Superior temporal gyrus (tissue), 1 donor: ENCODE data around the gene GPATCH4.
A peak's percentile ranks its signal among the peaks of the same experiment; 100 is the strongest.
"Not testable (repeated sequence)": the region's sequence is repeated elsewhere in the genome, so short reads cannot be mapped to it uniquely, and the experiment has no call there.

ENCODE experiments used
- DNase-seq: peaks from one replicate; pipeline ENCODE4 v3.0.0-alpha.2; 2016; ENCODE audit errors: extremely low spot score

GPATCH4 gene

DNA sequence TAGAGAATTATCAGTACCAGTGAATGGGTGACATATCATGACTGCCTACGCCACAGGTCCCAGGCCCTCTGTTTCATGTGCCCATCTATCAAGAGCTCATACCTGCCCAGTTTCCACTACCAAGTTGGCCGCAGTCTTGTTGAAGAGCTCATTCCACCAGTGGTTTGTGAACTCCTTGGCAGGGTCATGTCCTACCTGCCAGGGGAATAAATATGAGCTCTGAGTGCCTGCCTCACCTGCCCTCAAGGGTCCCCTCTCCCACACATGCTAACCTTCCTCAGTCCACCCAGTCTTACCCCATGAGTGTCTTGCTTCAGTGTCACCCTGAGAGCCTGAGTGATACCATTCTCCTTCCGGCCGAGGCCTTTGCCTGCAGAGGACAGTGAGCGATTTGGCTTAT lies 3.2 kb downstream of the GPATCH4 start:
- DNase-seq, result no peak

DNA sequence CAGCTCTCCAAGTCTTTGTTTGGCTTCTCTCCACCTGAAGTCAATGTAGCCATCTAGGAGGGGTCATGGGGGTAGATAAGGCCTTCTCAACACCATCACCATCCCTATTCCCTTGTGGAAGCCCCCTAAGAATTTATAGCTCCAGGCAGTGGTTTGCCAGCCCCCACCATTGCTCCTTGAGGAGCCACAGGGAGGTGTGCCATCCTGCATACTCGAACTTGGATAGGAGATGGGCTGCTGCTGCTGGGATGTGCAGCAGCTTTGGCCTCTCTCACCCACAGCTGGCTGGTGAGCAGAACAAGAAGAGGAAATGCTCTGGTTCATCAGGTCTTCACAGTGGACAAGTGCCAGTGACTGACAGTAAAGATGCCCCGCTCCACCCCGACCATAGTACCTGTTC lies 4.9 kb downstream of the GPATCH4 start:
- DNase-seq, result no peak

DNA sequence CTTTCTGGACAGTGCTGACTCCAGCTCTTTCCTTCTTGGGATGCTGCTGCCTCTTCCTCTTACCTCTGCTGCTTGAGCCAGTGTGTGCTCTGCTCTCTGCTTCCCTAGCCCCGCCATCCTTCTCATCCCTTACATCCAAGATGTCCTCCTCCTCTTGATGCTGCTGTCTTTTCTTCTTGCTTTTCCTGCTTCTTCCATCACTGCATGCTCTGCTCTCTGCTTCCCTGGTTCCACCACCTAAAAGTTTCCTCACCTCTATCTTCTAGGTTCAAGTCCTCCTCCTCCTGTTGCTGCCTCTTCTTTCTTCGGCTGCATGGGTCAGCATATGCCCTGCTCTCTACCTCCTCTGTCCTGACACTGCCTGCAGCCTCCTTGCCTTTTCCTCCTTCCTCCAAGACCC lies 6.3 kb downstream of the GPATCH4 start:
- DNase-seq, result no peak

DNA sequence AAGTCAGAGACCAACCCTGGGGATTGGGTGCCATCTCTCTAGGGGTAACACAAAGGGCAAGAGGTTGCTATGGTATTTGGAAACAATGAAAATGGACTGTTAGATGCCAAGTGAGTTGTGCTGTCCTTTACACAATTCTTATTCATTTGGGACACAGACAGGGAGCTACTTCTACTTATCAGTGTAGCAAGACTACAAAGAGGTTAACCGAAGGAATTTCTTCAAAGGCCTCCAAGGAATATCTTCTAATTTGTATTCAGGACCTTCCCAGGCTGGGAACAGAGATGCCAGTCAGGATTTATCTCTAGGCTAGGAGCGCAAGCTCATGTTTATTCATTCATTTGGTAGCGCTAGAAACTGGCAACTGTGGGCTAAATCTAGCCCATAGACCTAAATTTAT lies 7.1 kb downstream of the GPATCH4 start:
- peak; percentile 38 for DNase-seq

DNA sequence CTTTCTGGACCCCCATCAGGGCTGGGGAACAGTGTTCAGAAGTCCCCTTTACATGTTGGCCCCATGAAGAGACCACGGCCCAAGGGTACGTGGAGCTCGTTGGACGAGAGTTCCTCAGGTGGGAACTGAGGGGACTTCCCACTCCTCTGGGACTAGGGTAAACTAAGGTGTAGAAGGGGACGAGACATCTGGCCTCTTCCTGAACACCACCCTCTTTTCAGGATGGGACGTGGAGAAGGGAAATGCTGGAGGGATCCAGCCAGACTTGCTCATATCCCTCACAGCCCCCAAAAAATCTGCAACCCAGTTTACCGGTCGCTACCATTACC lies 7.7 kb downstream of the GPATCH4 start:
- no peak for DNase-seq

DNA sequence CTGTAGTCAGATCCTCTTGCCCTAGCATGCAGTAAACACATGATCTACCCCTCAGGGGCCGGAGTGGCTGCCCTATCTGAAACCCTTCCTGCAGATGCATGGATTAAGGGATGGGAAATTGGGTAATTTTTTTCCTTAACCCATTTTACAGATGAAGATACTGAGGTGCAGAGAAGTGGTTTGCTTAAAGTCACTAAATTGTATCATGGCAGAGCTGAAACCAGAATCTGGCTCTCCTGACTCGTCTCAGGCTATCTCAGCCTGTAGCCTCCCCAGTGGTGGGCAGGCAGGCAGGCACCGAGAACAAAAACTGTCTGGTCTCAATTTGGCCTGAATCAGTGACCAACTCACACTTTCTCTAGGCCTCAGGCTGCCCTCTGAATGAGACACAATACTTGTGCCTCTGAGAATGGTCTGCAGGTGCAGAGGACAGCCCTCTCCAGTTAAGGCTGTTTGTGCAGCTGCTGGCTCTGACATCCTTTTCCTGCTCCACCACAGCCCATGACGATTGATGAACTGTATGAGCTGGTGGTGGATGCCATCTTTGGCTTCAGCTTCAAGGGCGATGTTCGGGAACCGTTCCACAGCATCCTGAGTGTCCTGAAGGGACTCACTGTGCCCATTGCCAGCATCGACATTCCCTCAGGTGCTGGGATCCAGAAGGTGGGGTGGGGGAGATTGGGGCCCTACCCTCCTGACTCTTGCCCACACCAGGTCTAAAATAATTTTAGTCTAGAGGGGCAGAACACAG lies 8.2 kb downstream of the GPATCH4 start:
- no peak for DNase-seq

DNA sequence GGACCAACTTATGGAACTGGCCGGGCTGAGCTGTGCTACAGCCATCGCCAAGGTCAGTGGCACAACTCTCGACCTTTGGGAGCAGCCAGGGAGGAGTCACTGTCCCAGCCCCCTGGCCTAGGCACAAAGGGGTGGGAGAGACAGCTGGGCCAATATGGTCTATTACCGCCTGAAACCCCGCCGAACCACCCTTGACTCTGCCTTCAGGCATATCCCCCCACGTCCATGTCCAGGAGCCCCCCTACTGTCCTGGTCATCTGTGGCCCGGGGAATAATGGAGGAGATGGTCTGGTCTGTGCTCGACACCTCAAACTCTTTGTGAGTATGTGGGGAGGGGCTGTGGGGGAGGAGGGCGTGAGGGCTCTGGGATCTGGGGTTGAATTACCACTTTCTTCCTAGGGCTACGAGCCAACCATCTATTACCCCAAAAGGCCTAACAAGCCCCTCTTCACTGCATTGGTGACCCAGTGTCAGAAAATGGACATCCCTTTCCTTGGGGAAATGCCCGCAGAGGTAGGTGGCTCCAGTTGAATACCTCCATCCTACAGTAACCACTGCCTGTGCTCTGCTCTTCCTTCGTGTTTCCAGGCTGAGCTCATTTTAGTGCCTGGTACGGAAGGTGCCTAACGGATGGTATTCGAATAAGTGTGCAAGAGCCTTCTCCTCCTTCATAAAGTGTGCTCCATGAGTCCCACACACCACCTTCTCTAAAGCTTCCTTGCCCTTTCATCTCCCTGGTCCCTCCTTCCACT lies 8.9 kb downstream of the GPATCH4 start:
- no peak for DNase-seq

DNA sequence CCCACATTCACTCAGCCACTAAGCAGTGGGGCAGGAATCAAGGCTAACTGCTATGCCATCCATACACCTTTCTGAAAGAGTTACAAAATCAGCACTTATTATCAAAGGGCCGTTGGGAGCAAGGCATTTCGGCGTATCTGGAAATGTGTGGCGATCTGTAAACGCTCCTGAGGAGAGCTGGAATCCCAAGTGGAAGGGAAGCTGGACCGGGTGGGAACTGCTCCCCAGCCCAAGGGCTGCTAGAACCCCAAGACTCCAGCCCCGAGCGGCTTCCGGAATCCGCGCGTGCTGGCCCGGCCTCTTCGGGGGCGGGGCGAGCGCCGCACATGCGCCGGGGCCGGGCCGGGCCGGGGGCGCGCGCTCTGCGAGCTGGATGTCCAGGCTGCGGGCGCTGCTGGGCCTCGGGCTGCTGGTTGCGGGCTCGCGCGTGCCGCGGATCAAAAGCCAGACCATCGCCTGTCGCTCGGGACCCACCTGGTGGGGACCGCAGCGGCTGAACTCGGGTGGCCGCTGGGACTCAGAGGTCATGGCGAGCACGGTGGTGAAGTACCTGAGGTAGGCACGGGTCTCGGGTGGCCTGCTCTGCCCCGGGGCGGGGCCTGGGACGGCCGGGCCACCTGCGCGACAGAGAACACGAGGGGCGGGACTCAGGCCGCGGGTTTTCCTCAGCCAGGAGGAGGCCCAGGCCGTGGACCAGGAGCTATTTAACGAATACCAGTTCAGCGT lies 9.7 kb downstream of the GPATCH4 start, which contains the start of gene NAXE:
TSS of gene NAXE (plus strand) at position 345 of the 726 bp plus-strand sequence. CDS start at position 374, 29 bp downstream.
- DNase-seq, result peak; percentile 82

DNA sequence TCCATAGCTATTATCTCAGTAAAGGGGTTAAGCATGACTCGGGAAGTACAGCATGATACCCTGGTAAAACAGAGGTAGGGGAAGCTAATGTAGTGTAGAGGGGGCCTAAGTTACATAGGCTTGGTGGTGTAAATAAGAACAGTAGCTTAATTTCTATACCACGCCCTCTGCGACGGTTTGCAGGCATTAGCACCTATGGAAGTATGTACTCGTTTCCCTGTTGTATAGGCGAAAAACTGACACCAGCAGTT lies 10.2 kb downstream of the GPATCH4 start:
- no peak for DNase-seq

DNA sequence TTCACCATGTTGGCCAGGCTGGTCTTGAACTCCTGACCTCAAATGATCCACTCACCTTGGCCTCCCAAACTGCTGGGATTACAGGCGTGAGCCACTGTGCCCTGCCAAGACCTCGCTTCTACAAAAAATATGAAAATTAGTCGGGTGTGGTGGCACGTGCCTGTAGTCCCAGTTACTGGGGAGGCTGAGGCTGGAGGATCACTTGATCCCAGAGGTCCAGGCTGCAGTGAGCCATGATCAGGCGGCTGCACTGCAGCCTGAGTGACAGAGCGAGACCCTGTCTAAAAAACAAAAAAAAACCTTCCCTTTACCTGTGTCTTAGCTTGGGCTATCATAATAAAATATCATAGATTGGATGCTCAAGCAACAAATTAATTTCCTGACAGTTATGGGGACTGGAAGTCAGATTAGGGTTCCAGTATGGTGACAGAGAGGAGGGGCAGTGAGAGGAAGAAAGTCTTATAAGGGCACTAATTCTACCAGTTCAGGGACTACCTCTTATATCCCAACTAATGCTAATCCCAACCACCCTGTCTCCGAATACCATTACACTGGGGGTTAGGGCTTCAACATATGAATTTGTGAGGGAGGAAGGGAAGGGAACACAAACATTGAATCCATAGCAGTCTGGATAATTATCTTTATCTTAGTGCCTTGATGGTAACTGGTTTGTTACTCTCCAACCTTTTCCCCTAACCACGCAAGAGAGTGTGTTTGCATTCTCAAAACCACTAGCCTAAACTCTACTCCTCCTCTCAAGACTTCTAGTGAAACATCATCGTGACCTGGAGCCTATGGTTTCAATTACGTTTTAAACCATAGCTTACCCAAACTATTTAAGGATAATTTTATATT lies 10.7 kb downstream of the GPATCH4 start:
- DNase-seq, result no peak

DNA sequence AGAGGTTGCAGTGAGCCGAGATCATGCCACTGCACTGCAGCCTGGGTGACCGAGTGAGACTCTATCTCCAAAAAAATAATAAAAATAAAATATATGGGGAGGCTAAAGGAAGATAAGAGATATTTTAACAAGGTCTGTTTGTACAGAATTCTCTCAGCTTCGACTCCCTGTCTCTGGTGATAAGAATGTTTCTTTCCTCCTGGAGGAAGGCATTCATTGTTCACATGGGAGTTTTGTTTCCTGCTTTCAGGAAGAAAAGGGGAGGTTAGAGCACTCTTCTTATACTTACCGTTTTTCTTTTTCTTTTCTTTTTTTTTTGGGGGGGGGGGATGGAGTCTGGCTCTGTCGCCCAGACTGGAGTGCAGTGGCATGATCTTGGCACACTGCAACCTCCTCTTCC lies 11.7 kb downstream of the GPATCH4 start:
- no peak for DNase-seq

DNA sequence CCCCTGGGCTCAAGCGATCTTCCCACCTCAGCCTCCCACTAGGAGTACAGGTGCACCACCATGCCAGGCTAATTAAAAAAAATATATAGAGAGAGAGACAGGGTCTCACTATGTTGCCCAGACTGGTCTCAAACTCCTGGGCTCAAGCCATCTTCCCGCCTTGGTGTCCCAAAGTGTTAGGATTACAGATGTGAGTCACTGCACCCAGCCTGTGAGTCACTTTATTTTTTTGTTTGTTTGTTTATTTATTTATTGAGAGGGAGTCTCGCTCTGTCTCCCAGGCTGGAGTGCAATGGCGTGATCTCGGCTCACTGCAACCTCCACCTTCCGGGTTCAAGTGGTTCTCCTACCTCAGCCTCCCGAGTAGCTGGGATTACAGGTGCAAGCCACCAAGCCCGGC lies 13.4 kb downstream of the GPATCH4 start:
- DNase-seq, result not testable (repeated sequence)

DNA sequence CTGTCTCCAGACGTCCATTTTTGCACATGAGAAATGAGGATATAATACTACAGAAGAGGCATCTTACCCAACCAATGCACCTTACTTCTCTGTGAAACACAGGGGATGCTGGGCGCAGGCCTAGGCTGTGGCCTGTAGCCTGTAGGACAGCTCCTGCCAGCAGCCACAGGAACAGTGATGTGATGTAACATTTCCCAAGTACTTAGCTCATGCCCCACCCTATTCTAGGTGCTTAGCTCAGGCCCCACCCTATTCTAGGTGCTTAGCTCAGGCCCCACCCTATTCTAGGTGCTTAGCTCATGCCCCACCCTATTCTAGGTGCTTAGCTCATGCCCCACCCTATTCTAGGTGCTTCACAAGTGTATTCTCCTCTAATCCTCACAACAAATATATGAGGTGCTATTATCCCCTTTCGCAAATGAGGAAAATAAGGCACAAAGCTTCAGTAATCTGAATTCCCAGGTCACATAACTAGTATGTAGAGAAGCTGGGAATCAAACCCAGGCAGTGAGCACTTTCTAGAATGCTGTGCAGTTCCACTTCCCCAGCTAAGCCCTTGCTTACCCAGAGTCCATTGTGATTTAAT lies 14.3 kb downstream of the GPATCH4 start:
- DNase-seq, result no peak

DNA sequence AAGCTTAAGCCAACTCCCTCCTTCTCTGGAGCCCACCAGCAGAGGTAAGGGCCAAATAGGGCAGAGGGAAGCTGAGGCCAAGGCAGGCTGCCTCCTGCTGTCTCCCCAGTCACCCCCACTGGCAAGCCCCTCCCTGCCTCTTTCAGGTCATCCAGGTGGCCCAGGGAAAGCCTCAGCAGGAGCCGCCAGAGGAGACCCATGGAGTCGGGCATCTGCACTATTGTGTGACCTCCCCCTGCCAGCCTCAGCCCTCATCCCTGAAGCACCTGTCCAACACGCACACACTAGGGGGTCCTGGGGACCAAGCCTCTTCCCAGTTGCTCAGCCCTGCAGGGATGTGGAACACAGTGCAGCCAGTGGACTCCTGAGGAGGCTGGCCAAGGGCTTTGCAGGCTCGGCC lies 15.0 kb downstream of the GPATCH4 start:
- no peak for DNase-seq

DNA sequence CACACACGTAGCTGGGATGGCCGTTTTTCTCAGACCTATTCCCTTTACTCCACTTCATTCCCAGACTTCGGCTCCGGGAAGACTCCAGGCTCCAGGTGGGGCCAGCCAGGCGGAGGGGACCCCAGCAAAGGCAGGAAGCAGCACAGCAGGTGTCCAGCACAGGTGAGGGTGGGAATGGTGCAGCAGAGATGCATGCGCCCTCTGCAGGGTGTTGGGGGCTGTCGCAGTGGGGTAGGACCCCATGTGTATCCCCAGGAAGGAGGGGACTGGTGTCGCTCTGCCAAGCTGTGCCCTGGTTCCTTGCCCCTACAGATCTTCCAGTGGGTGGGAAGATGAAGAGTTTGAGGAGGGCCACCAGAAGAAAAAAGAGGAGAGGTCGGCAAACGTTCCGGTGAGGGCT lies 16.5 kb downstream of the GPATCH4 start:
- DNase-seq, result no peak

DNA sequence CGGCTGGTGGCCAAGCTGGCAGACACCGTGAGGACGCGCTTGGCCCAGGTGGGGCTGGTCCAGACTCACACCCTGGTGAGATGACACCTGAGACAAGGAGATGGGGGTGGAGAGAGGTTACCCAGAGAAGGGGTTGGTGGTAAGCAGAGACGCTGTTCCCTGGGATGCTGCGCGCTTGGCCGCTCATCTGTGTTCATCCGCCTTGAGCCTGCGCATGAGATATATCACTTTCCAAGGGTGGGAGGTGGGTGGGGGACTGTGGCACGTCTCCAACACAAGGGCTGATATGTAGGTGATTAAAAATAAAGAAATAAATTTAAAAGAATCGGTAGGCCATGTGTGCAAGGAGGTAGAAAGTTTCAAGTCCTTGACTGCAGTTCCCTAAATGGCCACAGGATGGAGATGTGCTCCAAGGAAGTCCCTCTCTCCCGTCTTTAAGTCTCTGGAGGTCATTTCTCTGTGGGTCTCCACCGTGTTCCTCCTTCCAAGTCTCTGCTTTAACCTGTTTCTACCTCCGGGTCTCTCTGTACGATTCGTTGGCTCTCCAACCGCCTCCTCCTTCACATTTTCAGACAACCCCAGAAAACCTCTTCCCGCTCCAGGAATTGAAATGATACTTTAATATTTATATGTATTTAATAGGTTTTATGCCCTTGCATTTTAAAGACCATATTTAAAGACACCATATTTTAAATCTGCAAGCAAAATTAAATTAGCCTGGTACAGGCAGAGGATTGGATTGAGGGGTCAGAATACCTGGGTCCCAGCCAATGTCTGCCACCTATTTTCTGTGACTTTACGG lies 17.3 kb downstream of the GPATCH4 start:
- DNase-seq, result peak; percentile 93

DNA sequence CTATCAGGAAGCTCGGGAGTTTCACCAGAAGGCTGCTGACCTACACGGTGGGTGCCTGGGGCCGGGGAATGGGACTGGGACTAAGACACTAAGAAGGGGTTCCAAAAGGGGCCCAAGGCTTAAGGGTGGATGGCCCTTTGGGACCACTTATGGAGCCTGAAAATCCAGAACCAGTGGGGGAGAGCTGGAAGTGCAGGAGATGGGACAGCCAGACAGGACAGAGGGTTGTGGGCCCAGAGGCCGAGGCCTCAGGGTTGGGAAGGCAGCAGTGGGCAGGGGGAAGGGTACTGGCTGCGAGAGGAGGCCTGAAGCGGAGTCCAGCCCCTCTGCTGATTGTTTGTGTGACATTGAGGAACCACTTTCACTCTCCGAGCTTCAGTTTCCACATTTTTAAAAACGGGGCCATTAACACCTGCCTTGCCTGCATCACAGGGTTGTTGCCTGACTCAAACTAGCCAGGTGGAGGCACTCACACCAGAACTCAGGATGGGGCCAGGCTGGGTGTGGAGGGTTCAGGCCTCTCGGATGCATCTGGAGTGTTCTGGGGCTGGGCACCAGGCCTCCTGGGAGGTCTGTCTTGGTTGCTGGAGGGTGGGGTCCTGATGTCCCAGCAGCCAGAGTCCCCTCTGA lies 18.8 kb downstream of the GPATCH4 start:
- DNase-seq, result no peak

DNA sequence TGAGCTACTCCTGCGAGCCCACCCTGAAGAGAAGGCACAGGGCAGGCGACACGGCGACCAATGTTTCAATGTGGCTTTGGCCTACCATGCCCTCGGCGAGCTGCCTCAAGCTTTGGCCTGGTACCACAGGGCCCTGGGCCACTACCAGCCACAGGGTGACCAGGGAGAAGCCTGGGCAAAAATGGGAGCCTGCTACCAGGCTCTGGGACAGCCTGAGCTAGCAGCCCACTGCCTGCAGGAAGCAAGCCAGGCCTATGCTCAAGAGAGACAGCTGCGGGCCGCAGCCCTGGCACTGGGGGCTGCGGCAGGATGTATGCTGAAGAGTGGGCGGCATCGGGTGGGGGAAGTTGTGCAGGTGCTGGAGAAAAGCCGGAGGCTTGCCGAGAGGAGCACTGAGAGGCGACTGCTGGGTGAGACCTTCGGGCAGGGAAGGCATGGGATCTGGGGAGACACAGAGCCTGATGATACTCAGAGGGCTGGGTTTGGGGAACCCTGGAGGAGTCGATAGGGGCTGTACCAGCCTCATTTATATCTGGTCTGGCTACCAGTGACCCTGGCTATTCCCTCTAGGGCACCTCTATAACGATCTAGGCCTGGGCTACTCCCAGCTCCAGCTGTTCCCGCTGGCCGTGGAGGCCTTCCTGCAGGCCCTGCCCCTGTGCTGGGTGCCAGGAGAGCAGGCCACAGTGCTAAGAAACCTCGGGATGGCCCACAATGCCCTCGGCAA lies 19.5 kb downstream of the GPATCH4 start:
- DNase-seq, result no peak

DNA sequence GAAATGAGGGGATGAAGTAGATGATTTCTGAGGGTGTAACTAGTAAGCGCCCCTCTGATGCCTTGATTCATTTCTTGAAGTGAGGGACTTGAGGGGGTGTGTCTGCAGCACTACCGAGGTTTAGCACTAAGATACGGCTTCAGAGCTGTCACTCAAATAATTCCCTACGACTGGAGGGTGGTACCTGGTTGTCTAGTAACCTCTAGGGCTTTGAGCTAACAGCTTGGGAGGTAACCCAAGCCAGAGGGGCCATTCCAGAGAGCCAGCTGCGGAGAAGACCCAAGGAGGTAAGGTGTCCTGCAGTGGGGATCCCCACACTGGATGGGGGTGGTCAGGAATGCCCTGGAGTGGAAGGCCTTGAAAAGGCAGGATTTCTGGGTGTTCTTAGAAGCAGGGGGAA lies 21.8 kb downstream of the GPATCH4 start, which contains the start of gene TTC24:
TSS of gene TTC24 (plus strand) at position 252 of the 400 bp plus-strand sequence. CDS start 1,642 bp downstream, outside the sequence.
- DNase-seq, result no peak

DNA sequence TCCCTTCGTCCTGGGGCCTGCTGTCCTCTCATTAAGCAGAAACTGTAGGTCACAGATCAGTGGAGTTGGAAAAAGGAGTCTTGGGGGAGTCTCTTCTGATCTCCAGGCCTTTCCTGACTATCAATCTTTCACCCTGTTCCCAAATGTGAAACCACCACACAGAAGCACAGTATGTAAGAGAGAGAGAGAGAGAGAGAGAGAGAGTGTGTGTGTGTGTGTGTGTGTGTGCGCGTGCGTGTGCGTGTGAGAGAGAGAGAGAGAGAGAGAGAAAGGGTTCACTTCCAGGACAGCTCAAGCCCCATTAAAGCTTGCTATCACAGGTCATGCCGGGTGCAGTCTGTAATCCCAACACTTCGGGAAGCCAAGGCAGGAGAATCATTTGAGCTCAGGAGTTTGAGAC lies 23.2 kb downstream of the GPATCH4 start:
- DNase-seq, result no peak
